ENCODE measurements around the gene CLDN9. TPM values are rescaled to one million over a fixed set of nuclear protein-coding genes. Genes with fewer than 3 reads are reported as not detected.

Gene CLDN9
- total and polyA plus RNA-seq, 9 of the 15 experiments (the other 6 are each of a cell fraction or from before 2014, with no cell fraction given), result 0.12 to 0.44 (median 0.22) TPM; not detected in 4

- TF ChIP-seq MEIS2 (IDR thresholded peaks at IDR 0.05; ENCODE audit: partially characterized antibody) (peak; percentile 43), POLR2B (IDR thresholded peaks at IDR 0.05; ENCODE audit: low read depth, partially characterized antibody) (peak; percentile 39), CGGBP1 (CRISPR knock-in tag; IDR thresholded peaks at IDR 0.05) (no peak), ZNF384 (IDR thresholded peaks at IDR 0.05; ENCODE audit: low read depth, low read length) (no peak), VEZF1 (CRISPR knock-in tag; IDR thresholded peaks at IDR 0.05) (peak; percentile 90), ADNP (tag; IDR thresholded peaks at IDR 0.05) (no peak), TGIF2 (CRISPR knock-in tag; IDR thresholded peaks at IDR 0.05) (peak; percentile 85; the same call in 1 of the 2 replicates), BCLAF1 (IDR thresholded peaks at IDR 0.05; ENCODE audit: borderline replicate concordance in 1 of 2, control insufficient read depth in 1 of 2, low read depth in 2 of 2, low read length in 1 of 2) (no peak), RBM22 (IDR thresholded peaks at IDR 0.05; ENCODE audit: low read depth, low read length, poor library complexity, severe bottlenecking) (no peak), ERF (CRISPR knock-in tag; IDR thresholded peaks at IDR 0.05) (peak; percentile 47; the same call in 1 of the 2 replicates), CREB1 (IDR thresholded peaks at IDR 0.05) (no peak), CREB1 (CRISPR knock-in tag; IDR thresholded peaks at IDR 0.05) (peak; percentile 86), TCFL5 (CRISPR knock-in tag; conservative IDR thresholded peaks at IDR 0.05) (no peak), BRD9 (IDR thresholded peaks at IDR 0.05; ENCODE audit: low read depth, partially characterized antibody) (no peak), MYC (IDR thresholded peaks at IDR 0.05; ENCODE audit: low read depth, low read length) (peak; percentile 79), MYC (CRISPR knock-in tag; IDR thresholded peaks at IDR 0.05; ENCODE audit: borderline replicate concordance, low read depth) (no peak), STAG1 (CRISPR knock-in tag; IDR thresholded peaks at IDR 0.05; ENCODE audit: borderline replicate concordance) (peak; percentile 80; the same call in 1 of the 2 replicates), C11orf30 (IDR thresholded peaks at IDR 0.05; ENCODE audit: low read depth) (peak; percentile 37; the same call in 1 of the 2 replicates), EP400 (IDR thresholded peaks at IDR 0.05) (peak; percentile 79; the same call in 1 of the 2 replicates), CTCF (IDR thresholded peaks at IDR 0.05 in 2 of 3, conservative IDR thresholded peaks at IDR 0.05 in 1 of 3; ENCODE audit: insufficient read depth in 2 of 3, low read depth in 1 of 3, low read length in 3 of 3) (peak; percentile 87 to 95 (median 91)), HMGN3 (IDR thresholded peaks at IDR 0.05; ENCODE audit: borderline replicate concordance, extremely low read depth, insufficient read length, low read depth, low read length) (peak; percentile 46), ELF1 (tag; IDR thresholded peaks at IDR 0.05) (peak; percentile 75)
Measured at GRCh38 chr16:3059041-3059722, 46.5 kb downstream of the CLDN9 start (continued).
